Measurements from ENCODE around the gene HOXC4. TPM values are rescaled to one million over a fixed set of nuclear protein-coding genes. Genes with fewer than 3 reads are reported as not detected.

HOXC4 gene
- total RNA-seq, 5 donors from 2014 or later (not counting 1 experiment from before 2014, with no cell fraction given) = 0.36 to 1.4 (median 0.61) TPM

DNA sequence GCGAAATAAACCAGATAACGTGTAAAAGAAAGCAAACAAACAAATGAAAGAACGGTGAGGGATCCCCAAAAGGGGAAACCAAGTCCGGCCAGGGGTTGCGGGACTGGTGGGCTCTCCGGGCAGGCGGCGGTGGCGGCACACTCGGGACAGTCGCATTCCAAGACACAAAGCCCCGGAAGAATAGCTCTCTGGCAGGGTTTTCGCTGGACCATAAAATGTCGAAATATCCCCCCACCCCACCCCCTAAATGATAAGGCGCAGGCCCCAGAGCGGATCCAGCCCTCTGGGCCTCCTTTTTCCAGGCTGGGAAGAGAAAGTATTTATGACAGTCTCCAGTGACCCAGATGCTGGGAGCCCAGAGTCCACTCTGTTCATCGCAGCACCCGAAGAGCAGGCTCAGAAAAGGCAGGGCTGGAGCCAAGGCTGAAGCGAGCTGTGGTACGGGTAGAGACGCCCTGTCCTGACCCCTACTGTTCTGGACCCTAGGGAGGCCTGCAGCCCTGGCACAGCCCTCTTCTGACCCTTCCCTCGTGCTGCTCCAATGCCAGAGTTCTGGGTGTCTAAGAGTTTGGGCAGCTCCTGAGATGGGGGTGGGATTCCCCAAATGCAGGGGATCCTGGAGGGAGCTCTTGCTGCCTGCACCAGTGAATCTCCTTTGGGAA, 46.9 kb upstream of the HOXC4 start:
- Mint-ChIP-seq H3K27me3 (peaks cover 79 to 93% of the 10 kb centered on the region in 2 donors), H3K36me3 (no peaks in the 10 kb centered on the region), H3K4me3 (peak overlapping the region; percentile 68 to 89 (median 71)), H3K27ac (peak overlapping the region in 1 of 2 donors; percentile 43), H3K9me3 (no peaks in the 10 kb centered on the region), H3K4me1 (peaks cover 30 to 39% (median 37%) of the 10 kb centered on the region in 3 donors)
- Histone ChIP-seq H3K27me3 (replicated peaks in 1 of 2; ENCODE audit: control insufficient read depth in 2 of 2, extremely low read depth in 1 of 2, insufficient read depth in 2 of 2, low read length in 1 of 2) (peaks cover 15 to 99% of the 10 kb centered on the region in 2 experiments), H3K36me3 (ENCODE audit: control insufficient read depth in 2 of 2, extremely low read depth in 1 of 2, insufficient read depth in 1 of 2, low read length in 1 of 2) (no peaks in the 10 kb centered on the region), H3K9me3 (no peaks in the 10 kb centered on the region), H3K4me1 (ENCODE audit: control insufficient read depth in 1 of 2, extremely low read depth in 1 of 2, insufficient read depth in 2 of 2, low read length in 2 of 2) (peaks cover 0 to 35% of the 10 kb centered on the region in 2 experiments), H3K27ac (ENCODE audit: low read length) (no peak overlapping the region), H3K4me3 (ENCODE audit: control insufficient read depth in 1 of 2, extremely low read depth in 1 of 2, low read length in 1 of 2) (peak overlapping the region; percentile 43 to 73)
- CTCF ChIA-PET = interaction anchor here (0.6 to 4.4 kb wide), 15 partner anchors 26 to 601 kb away, joined by 3 to 41 read pairs (median 4); no protein-coding TSS in a partner anchor
- ATAC-seq (replicated peaks in 1 of 4) (no peak), DNase-seq (no peak)
- WGBS (ENCODE audit: insufficient coverage) = 11% methylated on average over 12 of the region's 22 CpGs
- POLR2A ChIA-PET = interaction anchor here in 1 of 2 donors (0.6 kb wide), 1 partner anchor 273 kb away, joined by 3 read pairs; the partner anchor contains the start of gene CBX5

GRCh38 chr12:54007538-54008259, 45.9 kb upstream of the HOXC4 start:
- Histone ChIP-seq H3K36me3 (ENCODE audit: control insufficient read depth in 2 of 2, extremely low read depth in 1 of 2, insufficient read depth in 1 of 2, low read length in 1 of 2) (no peaks in the 10 kb centered on the region), H3K4me1 (ENCODE audit: control insufficient read depth in 1 of 2, extremely low read depth in 1 of 2, insufficient read depth in 2 of 2, low read length in 2 of 2) (peaks cover 0 to 35% of the 10 kb centered on the region in 2 experiments), H3K27ac (ENCODE audit: low read length) (no peak overlapping the region), H3K4me3 (ENCODE audit: control insufficient read depth in 1 of 2, extremely low read depth in 1 of 2, low read length in 1 of 2) (no peak overlapping the region), H3K9me3 (no peaks in the 10 kb centered on the region), H3K27me3 (replicated peaks in 1 of 2; ENCODE audit: control insufficient read depth in 2 of 2, extremely low read depth in 1 of 2, insufficient read depth in 2 of 2, low read length in 1 of 2) (peaks cover 15 to 93% of the 10 kb centered on the region in 2 experiments)
- Mint-ChIP-seq H3K9me3 (no peaks in the 10 kb centered on the region), H3K4me1 (peaks cover 30 to 39% (median 37%) of the 10 kb centered on the region in 3 donors), H3K4me3 (peak overlapping the region in 1 of 3 donors; percentile 89), H3K27ac (no peak overlapping the region), H3K36me3 (no peaks in the 10 kb centered on the region), H3K27me3 (peaks cover 78 to 92% of the 10 kb centered on the region in 2 donors)
- ChIA-PET CTCF (interaction anchor here (0.5 to 4.4 kb wide), 9 partner anchors 10 to 204 kb away, joined by 3 to 41 read pairs (median 10); no protein-coding TSS in a partner anchor), POLR2A (no interaction called here)
- ATAC-seq (replicated peaks in 1 of 4) (no peak), DNase-seq (no peak)
- whole genome bisulfite sequencing (ENCODE audit: insufficient coverage) = no CpG with 5 or more reads among the region's 2 CpGs

- no peak overlapping the region for H3K4me3 ChIP-seq (ENCODE audit: control insufficient read depth in 1 of 2, extremely low read depth in 1 of 2, low read length in 1 of 2)
- H3K4me3 Mint-ChIP-seq = peak overlapping the region in 1 of 3 donors; percentile 49
- H3K27ac ChIP-seq (ENCODE audit: low read length) = no peak overlapping the region
- H3K4me1 Mint-ChIP-seq = peaks cover 30 to 39% (median 37%) of the 10 kb centered on the region in 3 donors
- no peaks in the 10 kb centered on the region for H3K9me3 Mint-ChIP-seq
- WGBS (ENCODE audit: insufficient coverage) = no CpG with 5 or more reads among the region's 2 CpGs
- H3K27ac Mint-ChIP-seq = no peak overlapping the region
- peaks cover 15 to 93% of the 10 kb centered on the region in 2 experiments for H3K27me3 ChIP-seq (replicated peaks in 1 of 2; ENCODE audit: control insufficient read depth in 2 of 2, extremely low read depth in 1 of 2, insufficient read depth in 2 of 2, low read length in 1 of 2)
- DNase-seq (no peak), ATAC-seq (replicated peaks in 1 of 4) (no peak)
- CTCF ChIA-PET = interaction anchor here (0.9 to 4.4 kb wide), 6 partner anchors 15 to 198 kb away, joined by 3 to 41 read pairs (median 17); no protein-coding TSS in a partner anchor
- POLR2A ChIA-PET = no interaction called here
- H3K36me3 Mint-ChIP-seq = no peaks in the 10 kb centered on the region
- peaks cover 0 to 35% of the 10 kb centered on the region in 2 experiments for H3K4me1 ChIP-seq (ENCODE audit: control insufficient read depth in 1 of 2, extremely low read depth in 1 of 2, insufficient read depth in 2 of 2, low read length in 2 of 2)
- no peaks in the 10 kb centered on the region for H3K36me3 ChIP-seq (ENCODE audit: control insufficient read depth in 2 of 2, extremely low read depth in 1 of 2, insufficient read depth in 1 of 2, low read length in 1 of 2)
- peaks cover 76 to 92% of the 10 kb centered on the region in 2 donors for H3K27me3 Mint-ChIP-seq
- no peaks in the 10 kb centered on the region for H3K9me3 ChIP-seq
Observed at GRCh38 chr12:54008260-54008552, 45.4 kb upstream of the HOXC4 start.

GRCh38 chr12:54009171-54010052, 44.2 kb upstream of the HOXC4 start:
- ATAC-seq (replicated peaks in 1 of 4) (peak; percentile 46 to 49 (median 47)), DNase-seq (peak in 6 of 35 experiments; percentile 22 to 52 (median 28))
- ChIA-PET CTCF (interaction anchor here (0.6 to 4.4 kb wide), 17 partner anchors 10 to 246 kb away, joined by 3 to 41 read pairs (median 5); partner anchors contain the start of genes HOXC5 (in 1 of the 2), HOXC9 (in 1 of the 2) and SMUG1 (in 1 of the 2)), POLR2A (interaction anchor here (0.7 kb wide), 2 partner anchors 62 to 454 kb away, joined by 6 to 8 read pairs; no protein-coding TSS in a partner anchor)
- no peaks in the 10 kb centered on the region for H3K9me3 ChIP-seq
- H3K27me3 ChIP-seq (replicated peaks in 1 of 2; ENCODE audit: control insufficient read depth in 2 of 2, extremely low read depth in 1 of 2, insufficient read depth in 2 of 2, low read length in 1 of 2) = peaks cover 19 to 93% of the 10 kb centered on the region in 2 experiments
- 4% methylated on average over 22 of the region's 51 CpGs for WGBS (ENCODE audit: insufficient coverage)
- no peak overlapping the region for H3K27ac ChIP-seq (ENCODE audit: low read length)
- no peaks in the 10 kb centered on the region for H3K36me3 ChIP-seq (ENCODE audit: control insufficient read depth in 2 of 2, extremely low read depth in 1 of 2, insufficient read depth in 1 of 2, low read length in 1 of 2)
- H3K4me1 ChIP-seq (ENCODE audit: control insufficient read depth in 1 of 2, extremely low read depth in 1 of 2, insufficient read depth in 2 of 2, low read length in 2 of 2) = peaks cover 0 to 40% of the 10 kb centered on the region in 2 experiments
- Mint-ChIP-seq H3K4me1 (peaks cover 32 to 40% (median 39%) of the 10 kb centered on the region in 3 donors), H3K36me3 (no peaks in the 10 kb centered on the region), H3K4me3 (peak overlapping the region; percentile 49 to 81 (median 62)), H3K27ac (peak overlapping the region in 1 of 2 donors; percentile 36), H3K9me3 (no peaks in the 10 kb centered on the region), H3K27me3 (peaks cover 75 to 93% of the 10 kb centered on the region in 2 donors)
- peak overlapping the region in 1 of 2 donors; percentile 25 for H3K4me3 ChIP-seq (ENCODE audit: control insufficient read depth in 1 of 2, extremely low read depth in 1 of 2, low read length in 1 of 2)

- Histone ChIP-seq H3K36me3 (ENCODE audit: control insufficient read depth in 2 of 2, extremely low read depth in 1 of 2, insufficient read depth in 1 of 2, low read length in 1 of 2) (no peaks in the 10 kb centered on the region), H3K9me3 (no peaks in the 10 kb centered on the region), H3K27me3 (replicated peaks in 1 of 2; ENCODE audit: control insufficient read depth in 2 of 2, extremely low read depth in 1 of 2, insufficient read depth in 2 of 2, low read length in 1 of 2) (peaks cover 23 to 93% of the 10 kb centered on the region in 2 experiments), H3K27ac (ENCODE audit: low read length) (no peak overlapping the region), H3K4me1 (ENCODE audit: control insufficient read depth in 1 of 2, extremely low read depth in 1 of 2, insufficient read depth in 2 of 2, low read length in 2 of 2) (peaks cover 0 to 49% of the 10 kb centered on the region in 2 experiments), H3K4me3 (ENCODE audit: control insufficient read depth in 1 of 2, extremely low read depth in 1 of 2, low read length in 1 of 2) (no peak overlapping the region)
- no peaks in the 10 kb centered on the region for H3K36me3 Mint-ChIP-seq
- CTCF ChIA-PET = no interaction called here
- H3K27ac Mint-ChIP-seq = peak overlapping the region in 1 of 2 donors; percentile 43
- H3K4me1 Mint-ChIP-seq = peaks cover 38 to 46% (median 45%) of the 10 kb centered on the region in 3 donors
- H3K27me3 Mint-ChIP-seq = peaks cover 79 to 94% of the 10 kb centered on the region in 2 donors
- POLR2A ChIA-PET = no interaction called here
- no CpG with 5 or more reads among the region's 10 CpGs for WGBS (ENCODE audit: insufficient coverage)
- DNase-seq = no peak
- no peaks in the 10 kb centered on the region for H3K9me3 Mint-ChIP-seq
- H3K4me3 Mint-ChIP-seq = peak overlapping the region in 2 of 3 donors; percentile 31 to 81
- no peak for ATAC-seq (replicated peaks in 1 of 4)
Observed at GRCh38 chr12:54010053-54010971, 43.3 kb upstream of the HOXC4 start.

All from T-cell (primary cell).